SK-N-SH treated with all-trans-retinoic acid at 6 μM for 48 hours (cell line): Measurements from ENCODE around the gene BABAM2.

Source experiments
- ARNTL ChIP-seq: fragments of 450-650 bp; formaldehyde crosslinking; IDR thresholded peaks from 2 replicates; pipeline ENCODE4 v1.5.0; 2020; ENCODE audit warnings: low read depth, mild to moderate bottlenecking, moderate library complexity, borderline replicate concordance
- CSDC2 ChIP-seq: fragments of 250-450 bp; sonication (Bioruptor Pico); IDR thresholded peaks from 2 replicates; pipeline ENCODE4 v1.5.0; 2020; ENCODE audit warnings: mild to moderate bottlenecking, moderate library complexity
- GLIS3 ChIP-seq: fragments of 250-450 bp; sonication (Bioruptor Pico); IDR thresholded peaks from 2 replicates; pipeline ENCODE4 v1.5.0; 2020; ENCODE audit warnings: mild to moderate bottlenecking, moderate library complexity
- PPARA ChIP-seq: fragments of 250-450 bp; sonication (Bioruptor Pico); IDR thresholded peaks from 2 replicates; pipeline ENCODE4 v1.5.0; 2020; ENCODE audit warnings: mild to moderate bottlenecking, borderline replicate concordance
- RARB ChIP-seq: fragments of 250-450 bp; sonication (Bioruptor Pico); IDR thresholded peaks from 2 replicates; pipeline ENCODE4 v1.8.0; 2021; ENCODE audit warnings: mild to moderate bottlenecking, moderate library complexity
- ZFP3 ChIP-seq: fragments of 250-450 bp; sonication (Bioruptor Pico); IDR thresholded peaks from 2 replicates; pipeline ENCODE4 v1.5.0; 2020; ENCODE audit warnings: mild to moderate bottlenecking, moderate library complexity
- ZFP30 ChIP-seq: fragments of 450-650 bp; formaldehyde crosslinking; IDR thresholded peaks from 2 replicates; pipeline ENCODE4 v1.5.0; 2022; ENCODE audit warnings: mild to moderate bottlenecking, moderate library complexity
- TF ChIP-seq, protein P1 (sequence below): fragments of 250-450 bp; sonication (Bioruptor Pico); IDR thresholded peaks from 2 replicates; pipeline ENCODE4 v1.5.1; 2020; ENCODE audit warnings: low read depth, mild to moderate bottlenecking, moderate library complexity
- TF ChIP-seq, protein P2 (sequence below): fragments of 250-450 bp; sonication (Bioruptor Pico); IDR thresholded peaks from 2 replicates; pipeline ENCODE4 v1.8.0; 2020; ENCODE audit warnings: mild to moderate bottlenecking, moderate library complexity, borderline replicate concordance
- TF ChIP-seq, protein P3 (sequence below): fragments of 250-450 bp; sonication (Bioruptor Pico); IDR thresholded peaks from 2 replicates; pipeline ENCODE4 v1.5.0; 2020; ENCODE audit warnings: mild to moderate bottlenecking, moderate library complexity

DNA sequence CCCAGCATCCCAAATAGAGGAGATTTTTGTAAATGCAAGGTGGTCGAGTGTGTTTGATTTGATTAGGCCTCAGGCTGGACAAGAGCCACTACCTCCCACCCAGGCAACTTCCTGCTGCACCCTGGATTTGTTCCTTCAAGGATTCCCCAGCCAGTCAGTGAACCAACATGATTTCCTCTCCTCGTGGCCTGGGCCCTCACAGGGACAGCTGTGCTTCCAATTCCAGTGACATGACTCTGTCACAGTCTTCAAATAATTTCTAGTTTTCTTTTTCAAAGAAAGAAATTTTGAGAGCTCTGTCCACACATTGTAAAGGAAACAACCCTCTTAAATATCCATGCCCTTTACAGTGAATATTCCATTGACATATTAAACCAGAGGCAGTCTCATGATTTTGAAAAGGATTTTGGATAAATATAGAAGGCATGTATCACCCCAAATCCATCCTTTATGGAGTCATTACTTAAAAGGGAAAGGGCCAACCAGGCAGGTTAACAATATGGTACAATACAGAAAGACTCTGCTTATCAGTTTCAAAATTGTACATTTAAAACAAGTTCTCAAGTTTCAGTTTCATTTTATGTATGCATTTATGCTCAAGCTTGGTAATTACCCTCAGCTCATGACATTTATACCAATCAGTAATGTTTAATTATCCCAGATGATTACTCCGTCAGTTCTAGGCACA is 380.8 kb downstream of the BABAM2 start:
- no peak for TF ChIP-seq PPARA (CRISPR knock-in tag)
- TF ChIP-seq, protein P1, sequence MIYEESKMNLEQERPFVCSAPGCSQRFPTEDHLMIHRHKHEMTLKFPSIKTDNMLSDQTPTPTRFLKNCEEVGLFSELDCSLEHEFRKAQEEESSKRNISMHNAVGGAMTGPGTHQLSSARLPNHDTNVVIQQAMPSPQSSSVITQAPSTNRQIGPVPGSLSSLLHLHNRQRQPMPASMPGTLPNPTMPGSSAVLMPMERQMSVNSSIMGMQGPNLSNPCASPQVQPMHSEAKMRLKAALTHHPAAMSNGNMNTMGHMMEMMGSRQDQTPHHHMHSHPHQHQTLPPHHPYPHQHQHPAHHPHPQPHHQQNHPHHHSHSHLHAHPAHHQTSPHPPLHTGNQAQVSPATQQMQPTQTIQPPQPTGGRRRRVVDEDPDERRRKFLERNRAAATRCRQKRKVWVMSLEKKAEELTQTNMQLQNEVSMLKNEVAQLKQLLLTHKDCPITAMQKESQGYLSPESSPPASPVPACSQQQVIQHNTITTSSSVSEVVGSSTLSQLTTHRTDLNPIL: no peak
- TF ChIP-seq RARB (CRISPR knock-in tag): no peak
- no peak for TF ChIP-seq ZFP3 (CRISPR knock-in tag)
- no peak for TF ChIP-seq CSDC2 (CRISPR knock-in tag)
- TF ChIP-seq, protein P2, sequence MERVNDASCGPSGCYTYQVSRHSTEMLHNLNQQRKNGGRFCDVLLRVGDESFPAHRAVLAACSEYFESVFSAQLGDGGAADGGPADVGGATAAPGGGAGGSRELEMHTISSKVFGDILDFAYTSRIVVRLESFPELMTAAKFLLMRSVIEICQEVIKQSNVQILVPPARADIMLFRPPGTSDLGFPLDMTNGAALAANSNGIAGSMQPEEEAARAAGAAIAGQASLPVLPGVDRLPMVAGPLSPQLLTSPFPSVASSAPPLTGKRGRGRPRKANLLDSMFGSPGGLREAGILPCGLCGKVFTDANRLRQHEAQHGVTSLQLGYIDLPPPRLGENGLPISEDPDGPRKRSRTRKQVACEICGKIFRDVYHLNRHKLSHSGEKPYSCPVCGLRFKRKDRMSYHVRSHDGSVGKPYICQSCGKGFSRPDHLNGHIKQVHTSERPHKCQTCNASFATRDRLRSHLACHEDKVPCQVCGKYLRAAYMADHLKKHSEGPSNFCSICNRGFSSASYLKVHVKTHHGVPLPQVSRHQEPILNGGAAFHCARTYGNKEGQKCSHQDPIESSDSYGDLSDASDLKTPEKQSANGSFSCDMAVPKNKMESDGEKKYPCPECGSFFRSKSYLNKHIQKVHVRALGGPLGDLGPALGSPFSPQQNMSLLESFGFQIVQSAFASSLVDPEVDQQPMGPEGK (CRISPR knock-in tag): no peak
- TF ChIP-seq ARNTL (CRISPR knock-in tag): no peak
- no peak for TF ChIP-seq ZFP30 (CRISPR knock-in tag)
- TF ChIP-seq GLIS3 (CRISPR knock-in tag): no peak
- TF ChIP-seq, protein P3, sequence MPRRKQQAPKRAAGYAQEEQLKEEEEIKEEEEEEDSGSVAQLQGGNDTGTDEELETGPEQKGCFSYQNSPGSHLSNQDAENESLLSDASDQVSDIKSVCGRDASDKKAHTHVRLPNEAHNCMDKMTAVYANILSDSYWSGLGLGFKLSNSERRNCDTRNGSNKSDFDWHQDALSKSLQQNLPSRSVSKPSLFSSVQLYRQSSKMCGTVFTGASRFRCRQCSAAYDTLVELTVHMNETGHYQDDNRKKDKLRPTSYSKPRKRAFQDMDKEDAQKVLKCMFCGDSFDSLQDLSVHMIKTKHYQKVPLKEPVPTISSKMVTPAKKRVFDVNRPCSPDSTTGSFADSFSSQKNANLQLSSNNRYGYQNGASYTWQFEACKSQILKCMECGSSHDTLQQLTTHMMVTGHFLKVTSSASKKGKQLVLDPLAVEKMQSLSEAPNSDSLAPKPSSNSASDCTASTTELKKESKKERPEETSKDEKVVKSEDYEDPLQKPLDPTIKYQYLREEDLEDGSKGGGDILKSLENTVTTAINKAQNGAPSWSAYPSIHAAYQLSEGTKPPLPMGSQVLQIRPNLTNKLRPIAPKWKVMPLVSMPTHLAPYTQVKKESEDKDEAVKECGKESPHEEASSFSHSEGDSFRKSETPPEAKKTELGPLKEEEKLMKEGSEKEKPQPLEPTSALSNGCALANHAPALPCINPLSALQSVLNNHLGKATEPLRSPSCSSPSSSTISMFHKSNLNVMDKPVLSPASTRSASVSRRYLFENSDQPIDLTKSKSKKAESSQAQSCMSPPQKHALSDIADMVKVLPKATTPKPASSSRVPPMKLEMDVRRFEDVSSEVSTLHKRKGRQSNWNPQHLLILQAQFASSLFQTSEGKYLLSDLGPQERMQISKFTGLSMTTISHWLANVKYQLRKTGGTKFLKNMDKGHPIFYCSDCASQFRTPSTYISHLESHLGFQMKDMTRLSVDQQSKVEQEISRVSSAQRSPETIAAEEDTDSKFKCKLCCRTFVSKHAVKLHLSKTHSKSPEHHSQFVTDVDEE (CRISPR knock-in tag): no peak
